ENCODE data around the gene PRKX.
"Not testable (repeated sequence)": the region's sequence is repeated elsewhere in the genome, so short reads cannot be mapped to it uniquely, and the experiment has no call there.

The PRKX gene

DNA sequence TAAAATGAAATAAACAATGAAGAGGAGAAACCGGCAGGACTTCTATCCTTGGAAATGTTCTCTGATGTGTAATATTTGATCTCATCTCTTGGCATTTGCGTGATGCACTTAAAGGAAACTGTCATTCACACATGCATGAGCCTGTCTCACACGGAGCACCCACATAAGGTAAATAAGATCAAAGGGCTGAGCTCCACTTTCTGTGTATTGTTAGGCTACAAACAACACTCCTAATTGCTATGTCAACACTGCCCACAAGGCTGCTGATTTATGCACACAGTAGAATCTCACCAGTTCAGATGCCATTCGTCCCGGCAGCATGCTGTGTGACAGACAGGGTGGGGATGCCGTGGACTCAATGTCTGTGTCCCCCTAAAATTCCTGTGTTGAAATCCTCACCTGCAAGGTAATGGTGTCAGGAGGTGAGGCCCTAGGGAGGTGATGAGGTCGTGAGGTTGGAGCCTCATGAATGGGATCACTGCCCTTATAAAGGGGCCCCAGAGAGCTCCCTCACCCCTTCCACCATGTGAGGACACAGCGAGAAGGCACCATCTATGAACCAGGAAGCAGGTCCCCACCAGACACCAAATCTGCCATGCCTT lies 5.7 kb downstream of the PRKX start:
- DNase-seq: peak; percentile 24 to 58

DNA sequence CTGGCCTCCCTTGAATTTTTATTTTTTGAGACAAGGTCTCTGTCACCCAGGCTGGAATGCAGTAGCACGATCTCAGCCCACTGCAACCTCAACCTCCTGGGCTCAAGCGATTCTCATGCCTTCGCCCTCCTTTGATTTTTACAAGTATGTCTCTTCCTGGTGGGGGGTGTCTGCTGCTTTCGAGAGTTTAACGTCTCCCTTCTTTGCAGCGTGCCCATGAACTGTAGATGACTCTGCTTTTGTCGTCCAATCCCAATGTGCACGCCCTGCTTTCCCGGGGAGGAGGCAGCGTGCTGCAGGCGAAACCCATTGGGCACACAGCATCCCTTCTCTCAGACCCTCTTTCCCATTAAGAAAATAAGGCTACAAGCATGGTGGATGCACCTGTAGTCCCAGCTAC lies 7.0 kb downstream of the PRKX start:
- no peak for DNase-seq

DNA sequence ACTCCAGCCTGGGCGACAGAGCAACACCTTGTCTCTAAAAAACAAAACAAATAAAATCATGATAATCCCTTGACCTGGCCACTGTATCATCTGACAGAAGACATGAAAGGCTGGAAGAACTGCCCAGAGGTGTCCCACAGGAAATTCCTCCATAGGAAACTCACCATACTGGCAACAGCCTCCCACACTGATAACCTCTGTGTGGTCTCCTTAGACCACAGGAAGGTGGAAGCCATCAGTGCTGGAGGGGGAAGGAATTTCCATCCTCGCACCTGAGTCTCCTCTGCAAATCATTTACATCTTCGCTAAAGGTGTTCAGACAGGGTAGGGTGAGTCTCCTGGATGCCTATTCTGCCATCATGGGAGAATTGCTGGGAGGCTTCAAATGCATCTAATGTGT lies 10.2 kb downstream of the PRKX start:
- not testable (repeated sequence) for DNase-seq

DNA sequence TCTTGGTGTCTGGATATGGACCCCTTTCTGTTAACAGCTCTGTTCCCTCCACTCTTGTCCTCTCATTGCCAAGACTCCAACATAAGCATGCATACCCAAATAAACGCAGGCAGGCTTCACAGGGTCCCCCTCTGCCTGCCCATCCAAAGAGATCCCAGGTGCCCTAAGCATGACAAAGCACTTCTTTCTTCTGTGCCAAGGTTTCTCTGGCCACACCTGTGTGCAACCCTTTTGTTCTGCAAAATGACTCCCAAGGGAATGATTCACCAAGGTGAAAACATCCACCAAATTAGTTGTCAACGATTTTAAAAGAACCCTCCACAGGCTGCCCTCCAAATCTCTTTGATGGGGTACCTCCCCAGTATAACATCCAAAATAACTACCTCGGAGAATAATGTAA lies 11.4 kb downstream of the PRKX start:
- DNase-seq: not testable (repeated sequence)

DNA sequence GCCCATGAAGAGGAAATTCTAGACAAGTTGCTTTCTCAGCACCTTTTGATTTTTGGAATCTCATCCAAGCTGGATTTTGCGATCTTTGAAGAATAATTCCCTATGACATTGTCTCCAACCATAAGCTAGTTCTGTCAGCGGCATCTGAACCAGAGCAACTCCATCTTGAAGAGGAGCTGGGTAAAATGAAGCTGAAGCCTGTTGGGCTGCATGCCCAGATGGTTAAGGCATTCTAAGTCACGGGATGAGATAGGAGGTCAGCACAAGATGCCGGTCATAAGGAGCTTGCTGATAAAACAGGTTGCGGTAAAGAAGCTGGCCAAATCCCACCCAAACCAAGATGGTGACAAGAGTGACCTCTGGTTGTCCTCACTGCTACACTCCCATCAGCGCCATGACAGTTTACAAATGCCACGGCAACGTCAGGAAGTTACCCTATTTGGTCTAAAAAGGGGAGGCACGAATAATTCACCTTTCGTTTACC lies 12.0 kb downstream of the PRKX start:
- not testable (repeated sequence) for DNase-seq

DNA sequence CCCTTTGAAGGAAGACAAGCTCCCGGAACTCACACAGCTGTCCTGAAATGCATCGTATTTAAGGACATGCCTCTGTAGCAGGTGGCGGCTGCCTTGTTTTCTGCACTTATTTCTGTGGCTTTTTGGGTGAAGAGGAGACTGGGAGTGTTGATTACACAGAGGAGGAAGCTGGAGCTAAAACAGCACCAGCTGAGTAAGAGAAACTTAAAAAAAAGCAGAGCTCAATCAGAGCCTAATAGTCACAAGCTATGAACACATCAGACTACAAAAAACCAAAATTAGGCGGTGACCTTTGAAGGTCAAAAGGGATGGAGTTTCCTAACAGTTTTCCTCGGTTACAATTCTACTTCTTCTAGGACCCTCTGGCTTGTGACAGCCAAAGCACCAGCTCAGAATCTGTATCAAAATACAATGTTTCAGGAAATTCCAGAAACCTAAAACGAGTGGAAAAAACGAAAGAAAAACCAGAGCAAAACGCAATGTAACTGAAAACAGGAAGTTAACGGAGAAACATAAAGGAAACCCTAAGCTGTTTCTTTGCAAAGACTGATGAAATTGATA lies 13.5 kb downstream of the PRKX start:
- peak in 1 of 2 donors; percentile 48 for DNase-seq

DNA sequence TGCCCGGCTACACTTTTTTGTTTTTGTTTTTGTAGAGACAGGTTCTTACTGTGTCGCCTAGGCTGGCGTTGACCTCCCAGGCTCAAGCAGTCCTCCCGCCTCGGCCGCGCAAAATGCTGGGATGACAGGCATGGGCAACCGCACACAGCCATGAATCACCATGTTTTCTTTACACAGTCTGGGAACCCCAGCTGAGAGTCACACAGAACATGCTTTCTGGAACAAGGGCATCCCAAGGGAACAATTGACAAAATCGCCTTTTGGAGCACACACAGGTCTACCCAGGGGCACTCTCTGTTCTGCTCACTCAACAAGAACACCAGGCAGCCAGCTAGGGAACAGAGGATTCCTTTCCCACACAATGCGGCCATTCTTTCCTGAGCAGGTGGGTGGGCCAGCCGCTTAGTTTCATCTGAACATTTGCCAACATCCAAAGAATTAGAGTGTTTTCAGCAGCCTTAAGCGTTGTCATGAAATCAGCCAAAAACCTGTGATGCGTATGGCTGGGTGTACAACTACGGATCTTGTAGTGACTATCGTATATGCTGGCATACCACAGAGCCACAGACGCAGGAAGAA lies 15.7 kb downstream of the PRKX start:
- no peak for DNase-seq

DNA sequence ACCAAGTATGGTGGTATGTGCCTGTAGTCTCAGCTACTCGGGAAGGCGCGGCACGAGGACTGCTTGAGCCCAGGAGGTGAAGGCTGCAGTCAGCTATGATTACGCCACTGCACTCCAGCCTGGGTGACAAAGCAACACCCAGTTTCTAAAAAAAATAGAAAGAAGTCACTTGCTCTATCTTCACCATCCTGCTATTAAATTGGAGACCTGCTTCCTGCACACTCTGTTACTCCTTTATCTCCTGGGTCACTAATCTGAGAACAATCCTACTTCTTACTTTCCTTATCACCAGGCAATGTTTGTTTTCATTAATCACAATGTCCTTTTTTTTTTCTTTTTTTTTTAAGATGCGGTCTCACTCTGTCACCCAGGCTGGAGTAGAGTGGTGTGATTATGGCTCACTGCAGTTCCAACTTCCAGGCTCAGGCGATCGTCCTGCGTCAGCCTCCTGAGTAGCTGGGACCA lies 16.2 kb downstream of the PRKX start:
- DNase-seq: no peak

DNA sequence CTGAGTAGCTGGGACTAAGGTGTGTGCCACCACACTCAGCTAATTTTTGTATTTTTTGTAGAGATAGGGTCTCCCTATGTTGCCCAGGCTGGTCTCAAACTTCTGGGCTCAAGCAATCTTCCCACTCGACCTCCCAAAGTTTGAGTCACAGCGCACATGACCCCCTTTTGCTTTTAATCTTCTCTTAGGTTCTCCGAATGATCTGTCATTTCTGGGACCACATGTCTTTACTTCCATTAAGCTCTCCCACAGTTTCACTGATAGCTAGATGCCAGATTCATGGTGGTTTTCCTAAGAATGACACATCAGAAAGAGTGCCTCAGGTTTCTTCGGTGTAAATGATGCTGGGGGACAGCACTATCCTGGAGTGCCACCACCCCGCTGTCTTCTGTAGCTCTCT lies 17.9 kb downstream of the PRKX start:
- DNase-seq: no peak

DNA sequence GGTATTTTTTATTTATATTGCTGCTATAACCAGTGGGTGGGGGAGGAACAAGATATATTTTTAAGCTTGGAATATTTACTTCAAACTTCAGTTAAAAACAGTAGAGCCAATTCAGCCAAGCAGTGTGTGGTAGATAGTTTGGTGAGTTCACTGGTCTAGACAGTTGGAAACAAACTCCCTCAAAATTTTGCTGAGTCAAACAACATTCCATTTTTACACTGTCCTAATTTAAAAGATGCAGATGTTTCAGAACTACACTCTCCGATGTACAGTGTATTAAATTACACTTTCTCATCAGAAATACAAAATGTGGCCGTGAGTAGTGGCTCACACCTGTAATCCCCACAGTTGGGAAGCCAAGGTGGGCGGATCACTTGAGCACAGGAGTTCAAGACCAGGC lies 23.3 kb downstream of the PRKX start:
- no peak for DNase-seq

DNA sequence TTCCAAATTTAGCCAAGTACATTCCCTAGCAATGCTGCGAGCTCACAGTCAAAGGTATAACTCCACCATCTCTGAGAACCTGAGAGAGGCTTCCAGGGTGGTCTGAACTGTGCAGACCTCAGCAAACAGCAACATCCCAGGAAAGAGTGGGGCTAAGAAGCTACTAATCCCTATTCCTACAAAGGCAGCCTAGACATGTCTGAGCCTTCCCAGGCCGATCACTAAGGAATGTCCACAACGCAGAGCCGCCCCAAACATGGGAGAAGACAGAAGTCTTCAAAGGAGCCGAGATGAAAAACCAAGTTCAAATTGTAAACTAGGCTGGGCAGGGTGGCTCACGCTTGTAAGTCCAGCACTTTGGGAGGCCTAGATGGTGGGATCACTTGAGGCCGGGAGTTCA lies 30.2 kb downstream of the PRKX start:
- not testable (repeated sequence) for DNase-seq

DNA sequence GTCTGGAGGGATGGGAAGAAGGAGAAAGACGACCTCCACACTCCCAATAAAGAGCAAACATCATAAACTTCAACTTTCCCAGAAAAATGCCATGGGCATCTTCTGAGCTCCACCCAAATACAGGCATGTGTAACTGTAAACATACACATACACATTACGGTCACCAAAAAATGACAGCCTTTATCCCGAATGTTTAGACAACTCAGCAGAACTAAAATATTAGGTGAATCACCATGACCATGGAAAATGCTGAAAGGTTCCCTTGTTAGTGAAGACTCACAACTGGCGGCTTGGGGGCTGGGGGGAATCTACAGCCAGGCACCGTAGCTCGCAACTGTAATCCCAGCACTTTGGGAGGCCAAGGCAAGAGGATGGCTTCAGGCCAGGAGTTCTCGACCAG lies 33.0 kb downstream of the PRKX start:
- no peak for DNase-seq

DNA sequence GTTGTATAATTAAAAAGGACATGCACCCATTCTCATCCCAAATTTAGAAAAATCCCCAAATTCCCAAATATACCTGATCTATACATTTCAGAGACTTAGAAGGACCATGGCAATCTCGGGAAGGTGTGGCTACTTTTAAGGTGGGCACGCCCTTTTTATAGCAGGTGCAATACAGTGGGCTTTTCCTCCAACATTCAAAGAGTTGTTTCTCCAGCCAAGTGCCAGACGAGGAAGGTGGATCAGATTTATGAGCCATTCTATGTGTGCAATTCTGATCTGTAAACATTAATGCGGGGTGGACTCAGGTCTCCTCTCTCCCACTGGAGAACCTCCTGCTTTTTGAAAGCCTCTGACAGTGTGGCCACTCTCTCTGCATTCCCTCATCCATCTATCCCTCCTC lies 33.8 kb downstream of the PRKX start:
- DNase-seq: no peak

DNA sequence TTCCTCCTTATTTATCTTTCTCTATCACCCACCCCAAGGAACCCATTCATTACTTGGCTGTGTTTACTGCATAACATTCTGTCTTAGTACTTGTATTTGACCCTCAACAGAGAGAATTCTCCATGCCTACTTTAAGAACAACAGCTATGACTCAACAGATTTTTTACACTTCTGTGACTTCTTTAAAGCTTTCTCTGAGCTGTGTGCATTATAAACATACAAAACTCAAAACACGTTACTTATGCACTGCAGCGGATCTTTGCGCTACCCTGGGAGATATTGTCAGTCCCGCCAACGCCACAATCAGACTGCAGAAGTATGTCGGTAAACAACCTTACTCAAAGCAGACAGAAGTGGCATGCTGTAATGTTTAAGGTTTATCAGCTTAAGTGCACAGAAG lies 35.1 kb downstream of the PRKX start:
- DNase-seq: no peak

DNA sequence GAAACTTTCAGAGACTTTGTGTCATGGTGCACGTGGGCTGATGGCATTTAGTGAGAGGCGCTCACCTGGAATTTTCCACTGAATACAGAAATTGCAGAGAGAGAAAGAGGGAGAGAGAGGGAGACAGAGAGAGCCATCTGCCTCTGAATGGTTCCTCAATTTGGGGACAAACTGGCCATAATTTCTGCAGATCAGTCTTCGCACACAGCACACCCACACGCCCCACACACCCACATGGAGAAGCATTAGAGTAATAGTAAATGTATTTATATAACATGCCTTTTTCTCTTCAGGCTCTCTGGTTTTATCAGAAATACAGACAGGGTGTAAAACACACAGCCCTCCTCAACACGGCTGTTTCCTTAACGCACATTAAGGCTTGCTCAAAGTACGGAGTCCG lies 38.6 kb downstream of the PRKX start:
- no peak for DNase-seq

DNA sequence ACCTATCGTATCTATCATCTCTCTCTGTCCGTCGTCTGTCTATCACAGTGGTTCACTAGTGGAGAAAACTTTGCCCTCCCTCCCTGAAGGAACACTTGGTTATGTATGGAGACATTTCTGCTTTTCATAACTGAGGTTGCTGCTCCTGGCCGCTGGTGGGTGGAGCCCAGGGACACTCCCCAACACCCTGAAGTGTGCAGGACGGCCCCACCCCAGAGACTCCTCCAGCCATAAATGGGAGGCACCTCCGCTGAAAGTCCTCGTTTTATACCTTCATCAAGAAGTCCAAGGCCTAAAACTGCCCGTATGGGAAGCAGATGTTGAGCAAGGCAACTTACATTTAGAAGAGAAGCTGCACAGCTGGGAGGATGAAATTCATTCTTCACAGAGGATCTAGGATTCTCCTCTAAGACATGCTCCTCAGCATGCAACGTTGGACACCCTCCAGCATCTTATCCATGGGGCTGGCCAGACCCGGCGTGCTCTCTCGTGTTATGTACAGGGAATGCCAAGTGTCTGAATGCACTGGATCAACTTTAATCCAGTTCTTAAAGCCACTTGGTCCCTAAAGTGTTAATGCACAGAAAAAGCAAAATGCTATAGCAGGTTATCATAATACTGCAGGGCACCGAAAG lies 43.5 kb downstream of the PRKX start:
- DNase-seq: no peak

DNA sequence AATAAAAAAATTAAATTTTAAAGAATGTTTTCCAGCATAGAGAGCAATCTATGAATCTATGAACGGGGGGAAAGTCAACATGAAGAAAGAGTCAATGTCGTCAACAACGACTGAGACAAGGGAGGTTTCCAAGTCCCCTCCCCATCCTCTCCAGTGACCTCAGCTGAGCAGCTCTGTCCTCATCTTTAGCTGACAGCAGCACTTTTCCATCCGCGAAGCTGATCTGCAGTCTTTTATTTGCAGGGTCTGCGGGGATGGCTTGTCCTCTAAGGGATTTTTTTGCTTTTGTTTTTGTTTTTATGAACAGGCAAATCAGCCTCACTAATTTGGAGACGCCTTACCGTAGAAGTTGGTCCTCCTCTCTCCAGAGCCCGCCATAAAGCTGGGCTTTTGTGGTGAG lies 46.5 kb downstream of the PRKX start:
- DNase-seq: no peak

DNA sequence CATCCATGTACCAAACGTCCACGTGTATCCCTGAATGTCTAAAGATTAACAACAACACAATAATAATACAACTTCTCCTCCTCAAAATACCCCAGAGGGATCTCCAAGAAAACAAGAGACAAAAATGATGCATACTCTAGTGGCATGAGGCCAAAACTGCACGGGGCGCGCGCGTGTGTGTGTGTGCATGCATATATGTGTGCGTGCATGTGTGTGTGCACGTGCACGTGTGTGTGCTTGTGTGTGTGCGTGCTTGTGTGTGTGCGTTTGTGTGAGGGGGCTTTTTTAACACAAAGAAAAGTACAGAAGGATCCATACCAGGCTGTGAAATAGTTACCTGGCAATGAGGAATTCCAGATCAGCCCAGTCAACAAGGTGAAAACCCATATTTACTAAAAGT lies 48.5 kb downstream of the PRKX start:
- no peak for DNase-seq

DNA sequence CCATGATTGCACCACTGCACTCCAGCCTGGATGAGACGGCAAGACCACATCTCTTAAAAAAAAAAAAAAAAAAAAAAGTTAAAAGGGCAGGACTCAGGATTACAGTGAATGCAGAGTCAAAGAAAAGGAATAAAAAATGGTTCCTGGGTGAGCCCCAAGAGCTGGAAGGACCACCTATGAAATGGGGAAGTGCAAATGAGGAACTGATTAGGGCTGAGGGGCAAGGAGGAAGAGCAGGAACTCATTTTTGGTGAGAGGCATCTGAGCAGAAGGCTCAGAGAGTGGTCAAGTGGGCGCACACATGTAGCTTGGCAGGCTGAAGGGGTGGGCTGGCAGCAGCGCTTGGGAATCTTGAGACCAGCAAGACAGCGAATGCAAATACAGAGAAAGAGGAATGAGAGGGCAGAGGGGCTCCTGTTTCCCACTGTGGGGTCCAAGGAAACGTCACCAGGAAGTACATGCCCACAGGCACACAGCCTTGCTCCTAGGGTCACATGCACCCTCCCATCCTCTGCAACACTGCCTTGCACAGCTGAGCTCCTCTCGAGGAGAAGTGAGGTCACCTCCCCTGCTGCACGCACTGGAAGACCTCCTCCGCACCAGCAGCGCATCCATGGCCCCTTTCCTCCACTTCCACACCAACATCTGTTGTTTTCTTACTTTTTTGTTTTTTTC lies 49.7 kb downstream of the PRKX start:
- DNase-seq: peak in 1 of 2 donors; percentile 22

DNA sequence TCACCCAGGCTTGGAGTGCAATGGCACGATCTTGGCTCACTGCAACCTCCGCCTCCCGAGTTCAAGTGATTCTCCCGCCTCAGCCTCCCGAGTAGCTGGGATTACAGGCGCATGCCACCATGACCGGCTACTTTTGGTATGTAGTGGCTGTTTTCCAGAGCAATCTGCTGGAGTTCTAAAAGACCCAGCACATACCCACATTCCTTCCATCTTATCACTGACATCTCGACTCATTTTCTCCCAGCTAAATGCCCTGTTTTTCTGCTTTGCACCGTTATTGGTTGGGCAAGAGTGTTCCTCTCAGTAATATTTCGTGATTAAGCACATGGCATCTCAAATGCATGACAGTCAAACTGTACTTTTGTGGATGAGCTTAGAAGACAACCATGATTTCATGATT lies 53.7 kb downstream of the PRKX start:
- DNase-seq: no peak

DNA sequence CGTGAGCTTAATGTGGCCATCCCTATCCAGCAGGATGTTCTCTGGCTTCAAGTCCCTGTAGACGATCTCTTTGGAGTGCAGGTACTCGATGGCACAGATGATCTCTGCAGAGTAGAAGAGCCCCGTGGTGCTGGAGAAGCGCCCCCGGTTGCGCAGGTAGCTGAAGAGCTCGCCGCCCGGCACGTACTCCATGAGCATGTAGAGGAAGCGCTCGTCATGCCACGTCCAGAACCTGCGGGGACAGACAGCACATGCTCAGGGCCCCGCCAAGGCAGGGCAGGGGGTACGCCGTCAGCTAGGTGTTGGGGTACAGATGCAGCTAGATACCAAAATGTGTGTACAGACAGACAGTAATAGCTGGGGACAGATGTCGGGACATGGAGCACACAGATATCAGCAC lies 58.3 kb downstream of the PRKX start:
- no peak for DNase-seq

DNA sequence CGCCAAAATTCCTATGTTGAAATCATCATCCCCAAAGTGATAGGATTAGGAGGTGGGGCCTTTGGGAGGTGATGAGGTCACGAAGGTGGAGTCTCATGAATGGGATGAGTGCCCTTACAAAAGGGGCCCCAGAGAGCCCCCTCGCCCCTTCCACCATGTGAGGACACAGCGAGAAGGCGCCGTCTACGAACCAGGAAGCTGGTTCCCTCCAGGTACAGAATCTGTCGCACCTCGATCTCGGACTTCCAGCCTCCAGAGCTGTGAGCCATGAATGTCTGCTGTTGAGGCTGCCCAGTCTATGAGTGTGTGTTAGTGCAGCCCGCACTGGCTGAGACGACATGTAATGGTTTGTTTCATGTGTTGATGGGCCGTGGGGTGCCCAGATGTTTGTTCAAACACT lies 60.3 kb downstream of the PRKX start:
- no peak for DNase-seq

DNA sequence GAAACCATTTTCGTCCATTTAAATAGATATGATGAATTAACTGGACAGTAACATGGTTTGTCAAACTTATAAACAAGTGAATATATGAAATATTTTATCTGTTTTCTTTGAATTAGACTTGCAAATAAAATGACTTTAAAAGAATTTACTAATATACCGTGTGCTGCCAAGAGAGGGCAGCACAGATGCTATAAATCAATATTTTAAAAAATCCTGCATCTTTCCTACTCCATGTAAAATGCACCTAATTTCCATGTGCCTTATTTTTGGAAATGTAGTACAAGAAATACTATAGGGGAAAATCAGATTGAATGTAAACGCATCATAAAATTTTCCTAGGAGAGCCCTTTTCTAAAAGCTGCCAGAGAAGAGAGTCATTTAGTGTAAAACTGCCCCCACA lies 62.2 kb downstream of the PRKX start:
- peak in 1 of 2 donors; percentile 36 for DNase-seq

DNA sequence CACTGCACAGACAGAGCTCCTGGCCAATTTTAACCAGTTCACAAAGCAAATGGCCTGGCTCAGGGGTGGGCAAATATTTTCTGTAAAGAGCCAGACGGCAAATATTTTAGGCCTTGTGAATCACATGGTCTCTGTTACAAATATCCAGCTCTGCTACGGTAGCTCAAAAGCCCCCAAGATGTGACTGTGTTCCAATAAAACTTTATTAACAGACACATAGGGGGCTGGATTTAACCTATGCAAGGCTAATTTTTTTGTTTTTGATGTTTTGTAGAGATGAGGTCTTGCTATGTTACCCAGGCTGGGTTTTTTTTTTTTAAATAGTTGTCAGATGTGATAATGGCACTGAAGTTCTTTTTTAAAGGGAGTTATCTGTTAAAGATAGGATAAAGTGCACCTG lies 65.4 kb downstream of the PRKX start:
- no peak for DNase-seq
